Kidney glomerular epithelial cell (primary cell): Measurements from ENCODE around the gene EXOG.

Experiments
- DNase-seq: peaks from one replicate; lab custom pipeline; 2025; lab: John Stamatoyannopoulos, UW

The EXOG gene

GRCh38 chr3:38496131-38496910 is at the start of gene EXOG:
Gene EXOG (plus strand): TSS chr3:38496340. CDS start chr3:38496368, 28 bp downstream.
- peak; percentile 69 for DNase-seq

- DNase-seq = no peak
Observed at GRCh38 chr3:38446812-38447211, 49.3 kb upstream of the EXOG start.

GRCh38 chr3:38450853-38451252 is 45.3 kb upstream of the EXOG start:
- DNase-seq = no peak

- DNase-seq = peak; percentile 27
Observed at GRCh38 chr3:38453075-38453912, 42.8 kb upstream of the EXOG start, which contains the start of gene ACVR2B. Gene ACVR2B (plus strand): TSS chr3:38453890. CDS start chr3:38454323, 433 bp downstream.

GRCh38 chr3:38453913-38454177 is 42.3 kb upstream of the EXOG start:
- DNase-seq = no peak

GRCh38 chr3:38454178-38454883 is 41.8 kb upstream of the EXOG start:
- DNase-seq = no peak

- DNase-seq = peak; percentile 47
Observed at GRCh38 chr3:38454884-38455638, 41.1 kb upstream of the EXOG start.

GRCh38 chr3:38455639-38456430 is 40.3 kb upstream of the EXOG start:
- DNase-seq = peak; percentile 47

GRCh38 chr3:38457111-38458003 is 38.8 kb upstream of the EXOG start:
- DNase-seq = no peak

- peak; percentile 42 for DNase-seq
Observed at GRCh38 chr3:38458796-38459498, 37.2 kb upstream of the EXOG start.

GRCh38 chr3:38459499-38460048 is 36.6 kb upstream of the EXOG start:
- no peak for DNase-seq

GRCh38 chr3:38460377-38461270 is 35.5 kb upstream of the EXOG start:
- no peak for DNase-seq

GRCh38 chr3:38465588-38466154 is 30.5 kb upstream of the EXOG start:
- DNase-seq = no peak

GRCh38 chr3:38468765-38469164 is 27.4 kb upstream of the EXOG start:
- no peak for DNase-seq

- DNase-seq = no peak
Observed at GRCh38 chr3:38469852-38470251, 26.3 kb upstream of the EXOG start.

GRCh38 chr3:38471260-38471857 is 24.8 kb upstream of the EXOG start:
- DNase-seq = no peak

GRCh38 chr3:38472342-38472741 is 23.8 kb upstream of the EXOG start:
- no peak for DNase-seq
